ENCODE results near the gene CMIP.

The CMIP gene

DNA sequence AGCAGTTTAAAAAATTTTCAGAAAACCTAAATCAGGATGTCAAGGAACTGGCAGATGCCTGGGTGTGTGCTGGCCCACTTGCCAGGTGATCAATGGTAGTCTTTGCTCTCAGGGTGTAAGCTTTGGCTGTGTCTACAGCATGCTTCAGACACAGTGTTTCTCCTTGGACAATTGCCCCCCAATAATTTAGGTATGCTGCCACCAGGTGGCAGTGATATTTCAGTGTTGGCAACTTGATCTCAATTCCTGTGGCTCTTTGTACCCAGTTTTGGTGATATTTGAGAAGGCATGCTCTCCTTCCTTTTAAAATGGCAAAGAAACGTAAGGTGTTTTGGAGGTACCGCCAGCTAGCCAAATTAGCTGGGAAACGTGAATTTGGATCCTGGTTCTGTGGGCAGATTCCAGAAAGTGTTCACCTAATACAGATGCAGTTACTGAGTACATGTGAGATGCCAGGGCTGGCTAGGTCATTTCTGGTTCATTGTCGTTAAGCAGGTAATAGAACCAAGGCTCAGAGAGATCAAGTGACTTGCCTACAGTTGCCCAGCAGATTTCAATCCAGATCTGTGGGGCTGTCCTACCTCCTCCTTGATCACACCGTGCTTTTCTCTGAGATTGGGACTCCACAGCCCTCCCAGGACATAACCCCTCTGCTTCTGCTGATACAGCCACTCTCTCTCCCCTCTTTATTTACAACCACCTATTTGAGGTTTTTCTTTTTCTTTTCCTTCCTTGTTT lies 178.9 kb downstream of the CMIP start:
- peaks cover 55% of the 10 kb centered on the region for H3K36me3 ChIP-seq
- peaks cover 0 to 3% of the 10 kb centered on the region in 2 experiments for H3K4me1 ChIP-seq (ENCODE audit: control insufficient read depth in 1 of 2, insufficient read depth in 1 of 2, low read depth in 1 of 2, low read length in 1 of 2)
- H3K4me3 ChIP-seq (ENCODE audit: low read depth in 1 of 2, low read length in 1 of 2): no peak overlapping the region
- no peaks in the 10 kb centered on the region for H3K9me3 ChIP-seq
- peak overlapping the region; percentile 15 for H3K27ac ChIP-seq
- TF ChIP-seq, protein P1, sequence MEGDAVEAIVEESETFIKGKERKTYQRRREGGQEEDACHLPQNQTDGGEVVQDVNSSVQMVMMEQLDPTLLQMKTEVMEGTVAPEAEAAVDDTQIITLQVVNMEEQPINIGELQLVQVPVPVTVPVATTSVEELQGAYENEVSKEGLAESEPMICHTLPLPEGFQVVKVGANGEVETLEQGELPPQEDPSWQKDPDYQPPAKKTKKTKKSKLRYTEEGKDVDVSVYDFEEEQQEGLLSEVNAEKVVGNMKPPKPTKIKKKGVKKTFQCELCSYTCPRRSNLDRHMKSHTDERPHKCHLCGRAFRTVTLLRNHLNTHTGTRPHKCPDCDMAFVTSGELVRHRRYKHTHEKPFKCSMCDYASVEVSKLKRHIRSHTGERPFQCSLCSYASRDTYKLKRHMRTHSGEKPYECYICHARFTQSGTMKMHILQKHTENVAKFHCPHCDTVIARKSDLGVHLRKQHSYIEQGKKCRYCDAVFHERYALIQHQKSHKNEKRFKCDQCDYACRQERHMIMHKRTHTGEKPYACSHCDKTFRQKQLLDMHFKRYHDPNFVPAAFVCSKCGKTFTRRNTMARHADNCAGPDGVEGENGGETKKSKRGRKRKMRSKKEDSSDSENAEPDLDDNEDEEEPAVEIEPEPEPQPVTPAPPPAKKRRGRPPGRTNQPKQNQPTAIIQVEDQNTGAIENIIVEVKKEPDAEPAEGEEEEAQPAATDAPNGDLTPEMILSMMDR (IDR thresholded peaks at IDR 0.05): peak; percentile 25
- no peaks in the 10 kb centered on the region for H3K27me3 ChIP-seq

DNA sequence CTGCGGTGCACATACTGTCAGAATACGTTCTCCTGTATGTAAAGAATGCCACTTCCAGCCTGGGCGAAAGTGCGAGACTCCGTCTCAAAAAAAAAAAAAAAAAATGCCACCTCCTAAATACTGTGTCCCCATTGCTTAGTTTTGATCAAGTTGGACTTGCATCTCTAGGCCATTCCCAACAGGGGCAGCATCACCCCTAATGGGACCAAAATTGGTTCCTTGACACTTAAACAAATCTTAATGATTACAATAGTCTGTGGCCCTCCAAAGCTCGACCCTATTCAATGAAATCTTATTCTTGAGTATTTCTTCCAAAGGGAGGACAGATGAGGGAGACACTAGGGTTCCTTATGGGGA lies 179.8 kb downstream of the CMIP start:
- Histone ChIP-seq H3K27me3 (no peaks in the 10 kb centered on the region), H3K4me1 (ENCODE audit: control insufficient read depth in 1 of 2, insufficient read depth in 1 of 2, low read depth in 1 of 2, low read length in 1 of 2) (peaks cover 0 to 3% of the 10 kb centered on the region in 2 experiments), H3K27ac (no peak overlapping the region), H3K9me3 (no peaks in the 10 kb centered on the region), H3K4me3 (ENCODE audit: low read depth in 1 of 2, low read length in 1 of 2) (no peak overlapping the region), H3K36me3 (peaks cover 46% of the 10 kb centered on the region)
- TF ChIP-seq, protein P1 (IDR thresholded peaks at IDR 0.05): no peak

DNA sequence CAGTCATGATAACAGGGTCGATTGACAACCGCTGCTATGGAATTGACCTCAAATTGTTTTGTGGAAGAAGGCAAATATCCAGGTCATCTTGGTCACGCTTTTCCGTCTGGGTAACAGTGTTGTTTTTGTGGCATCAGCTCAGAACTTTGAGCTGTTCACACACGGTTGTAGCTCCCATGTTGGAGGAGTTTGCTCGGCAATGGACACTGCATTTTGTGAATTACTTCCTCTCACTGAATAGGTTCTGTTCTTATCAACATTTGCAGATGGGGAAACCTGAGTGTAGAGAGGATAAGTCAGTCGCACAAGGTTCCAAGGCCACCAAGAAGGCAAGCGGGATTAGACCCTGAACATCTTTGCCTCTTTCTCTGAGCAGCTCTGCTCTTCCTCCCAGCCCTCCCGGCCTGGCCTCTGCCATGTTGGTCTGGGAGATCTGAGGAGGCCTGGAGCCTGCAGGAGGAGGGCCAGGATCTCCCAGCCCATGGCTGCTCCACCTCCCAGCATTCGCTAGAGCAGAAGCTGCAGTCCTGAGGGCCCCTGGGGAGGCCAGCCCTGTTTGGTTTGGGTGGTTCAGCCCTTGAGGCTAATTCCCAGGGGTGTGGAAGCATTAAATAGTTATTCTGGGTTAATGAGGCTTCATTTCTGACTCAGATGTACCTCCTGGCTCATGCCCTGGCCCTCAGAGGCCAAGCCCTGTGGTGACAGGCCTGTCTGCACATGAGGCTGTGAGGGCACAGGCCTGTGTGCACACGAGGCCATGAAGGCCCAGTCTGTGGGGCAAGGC lies 180.3 kb downstream of the CMIP start:
- Histone ChIP-seq H3K27ac (peak overlapping the region; percentile 5), H3K36me3 (peaks cover 47% of the 10 kb centered on the region), H3K27me3 (no peaks in the 10 kb centered on the region), H3K4me3 (ENCODE audit: low read depth in 1 of 2, low read length in 1 of 2) (no peak overlapping the region), H3K9me3 (no peaks in the 10 kb centered on the region), H3K4me1 (ENCODE audit: control insufficient read depth in 1 of 2, insufficient read depth in 1 of 2, low read depth in 1 of 2, low read length in 1 of 2) (peaks cover 0 to 3% of the 10 kb centered on the region in 2 experiments)
- TF ChIP-seq, protein P1 (IDR thresholded peaks at IDR 0.05): no peak

DNA sequence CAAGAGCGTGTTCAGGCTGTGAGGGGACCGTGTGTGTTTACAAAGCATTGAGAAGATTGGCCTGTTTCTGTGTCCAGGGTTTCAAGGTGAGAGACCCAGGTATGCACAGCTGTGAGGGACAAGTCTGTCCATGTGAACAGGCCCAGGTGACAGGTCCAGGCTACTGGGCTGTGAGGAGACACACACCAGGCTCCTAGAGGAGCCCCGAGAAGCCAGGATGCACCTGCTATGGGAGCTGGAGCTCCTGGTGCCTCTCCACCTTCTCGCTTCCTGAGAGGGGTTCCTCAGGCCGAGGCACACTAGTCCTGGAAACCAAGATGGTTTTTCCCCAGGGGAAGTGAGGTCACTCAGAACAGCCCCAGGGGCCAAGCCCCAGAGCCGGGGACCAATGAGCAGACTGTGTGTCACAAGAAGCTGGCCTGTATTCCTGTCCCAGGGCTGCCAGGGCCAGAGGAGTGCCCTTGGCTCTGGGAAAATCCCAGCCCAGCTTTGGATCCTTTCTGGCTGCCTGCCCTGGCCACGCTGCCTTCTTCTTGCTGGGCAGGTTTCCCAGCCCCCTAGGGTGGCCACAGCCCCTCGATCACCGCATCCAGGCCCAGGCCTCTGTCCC lies 181.0 kb downstream of the CMIP start:
- Histone ChIP-seq H3K4me3 (ENCODE audit: low read depth in 1 of 2, low read length in 1 of 2) (no peak overlapping the region), H3K4me1 (ENCODE audit: control insufficient read depth in 1 of 2, insufficient read depth in 1 of 2, low read depth in 1 of 2, low read length in 1 of 2) (peaks cover 0 to 3% of the 10 kb centered on the region in 2 experiments), H3K9me3 (no peaks in the 10 kb centered on the region), H3K27me3 (no peaks in the 10 kb centered on the region), H3K36me3 (peaks cover 51% of the 10 kb centered on the region), H3K27ac (peak overlapping the region; percentile 5)
- TF ChIP-seq, protein P1 (IDR thresholded peaks at IDR 0.05): no peak

DNA sequence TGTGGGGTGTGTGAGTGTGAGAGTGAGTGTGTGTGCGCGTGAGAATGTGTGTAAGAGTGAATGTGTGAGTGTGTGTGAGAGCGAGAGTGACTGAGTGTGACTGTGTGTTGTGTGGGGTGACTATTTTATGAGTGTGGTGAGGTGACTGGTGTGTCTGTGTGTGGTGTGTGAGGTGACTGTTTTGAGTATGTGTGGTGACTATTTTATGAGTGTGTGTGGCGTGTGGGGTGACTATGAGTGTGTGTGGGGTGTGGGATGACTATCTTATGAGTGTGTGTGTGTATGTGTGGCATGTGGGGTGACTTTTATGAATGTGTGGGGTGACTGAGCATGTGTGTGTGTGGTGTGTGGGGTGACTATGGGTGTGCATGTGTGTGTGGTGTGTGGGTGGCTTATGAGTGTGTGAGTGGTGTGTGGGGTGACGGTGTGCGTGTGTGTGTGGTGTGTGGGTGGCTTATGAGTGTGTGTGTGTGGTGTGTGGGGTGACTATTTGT lies 181.6 kb downstream of the CMIP start:
- no peak overlapping the region for H3K27ac ChIP-seq

More for the DNA sequence above, 181.6 kb downstream of the CMIP start:
- peaks cover 0 to 3% of the 10 kb centered on the region in 2 experiments for H3K4me1 ChIP-seq (ENCODE audit: control insufficient read depth in 1 of 2, insufficient read depth in 1 of 2, low read depth in 1 of 2, low read length in 1 of 2)
- H3K9me3 ChIP-seq: no peaks in the 10 kb centered on the region
- TF ChIP-seq, protein P1 (IDR thresholded peaks at IDR 0.05): no peak
- peaks cover 46% of the 10 kb centered on the region for H3K36me3 ChIP-seq
- H3K27me3 ChIP-seq: no peaks in the 10 kb centered on the region
- H3K4me3 ChIP-seq (ENCODE audit: low read depth in 1 of 2, low read length in 1 of 2): no peak overlapping the region
